Nephron (organoid): ENCODE results near the gene COL4A4.

Source experiments
- H3K27ac Mint-ChIP-seq, 3 experiments: 2 replicates each; pipeline ENCODE4 v1.8.0; 2020; ENCODE audit warnings: mixed read lengths in 3 of 3, mild to moderate bottlenecking in 2 of 3, moderate library complexity in 1 of 3
- H3K27me3 Mint-ChIP-seq: 2 replicates; pipeline ENCODE4 v1.8.0; 2021; ENCODE audit warnings: low read depth, mild to moderate bottlenecking, moderate library complexity, mixed read lengths
- H3K36me3 Mint-ChIP-seq: 2 replicates; pipeline ENCODE4 v1.8.0; 2020; ENCODE audit warnings: low read depth, mixed read lengths
- H3K4me1 Mint-ChIP-seq: 2 replicates; pipeline ENCODE4 v1.8.0; 2020; ENCODE audit warnings: mixed read lengths
- H3K4me3 Mint-ChIP-seq, 3 experiments: 2 replicates each; pipeline ENCODE4 v1.8.0; 2020; ENCODE audit warnings: mild to moderate bottlenecking in 3 of 3, mixed read lengths in 3 of 3, moderate library complexity in 2 of 3
- H3K9me3 Mint-ChIP-seq: 2 replicates; pipeline ENCODE4 v1.8.0; 2020; ENCODE audit warnings: mixed read lengths
- TF ChIP-seq, protein P1 (sequence below), 3 experiments: fragments of 200-600 bp; sonication (generic); IDR thresholded peaks; one replicate each; pipeline ENCODE4 v1.5.0; 2021; ENCODE audit warnings: antibody characterized with exemption in 3 of 3; ENCODE audit not compliant: unreplicated experiment in 3 of 3

Gene COL4A4

DNA sequence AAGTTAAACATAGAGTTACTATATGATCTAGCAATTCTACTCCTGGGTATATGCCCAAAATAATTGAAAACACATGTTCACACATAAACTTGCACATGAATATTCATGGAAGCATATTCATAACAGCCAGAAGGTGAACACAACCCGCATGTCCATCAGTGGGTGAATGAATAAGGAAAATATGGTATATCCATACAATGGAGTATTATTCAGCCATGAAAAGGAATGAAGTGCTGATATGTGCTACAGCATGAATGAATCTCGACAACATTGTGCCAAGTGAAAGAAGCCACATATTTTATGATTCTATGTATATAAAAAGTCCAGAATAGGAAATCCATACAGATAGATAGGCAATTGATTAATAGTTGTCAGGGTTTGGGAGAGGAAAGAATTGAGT lies 15.9 kb downstream of the COL4A4 start:
- TF ChIP-seq, protein P1, sequence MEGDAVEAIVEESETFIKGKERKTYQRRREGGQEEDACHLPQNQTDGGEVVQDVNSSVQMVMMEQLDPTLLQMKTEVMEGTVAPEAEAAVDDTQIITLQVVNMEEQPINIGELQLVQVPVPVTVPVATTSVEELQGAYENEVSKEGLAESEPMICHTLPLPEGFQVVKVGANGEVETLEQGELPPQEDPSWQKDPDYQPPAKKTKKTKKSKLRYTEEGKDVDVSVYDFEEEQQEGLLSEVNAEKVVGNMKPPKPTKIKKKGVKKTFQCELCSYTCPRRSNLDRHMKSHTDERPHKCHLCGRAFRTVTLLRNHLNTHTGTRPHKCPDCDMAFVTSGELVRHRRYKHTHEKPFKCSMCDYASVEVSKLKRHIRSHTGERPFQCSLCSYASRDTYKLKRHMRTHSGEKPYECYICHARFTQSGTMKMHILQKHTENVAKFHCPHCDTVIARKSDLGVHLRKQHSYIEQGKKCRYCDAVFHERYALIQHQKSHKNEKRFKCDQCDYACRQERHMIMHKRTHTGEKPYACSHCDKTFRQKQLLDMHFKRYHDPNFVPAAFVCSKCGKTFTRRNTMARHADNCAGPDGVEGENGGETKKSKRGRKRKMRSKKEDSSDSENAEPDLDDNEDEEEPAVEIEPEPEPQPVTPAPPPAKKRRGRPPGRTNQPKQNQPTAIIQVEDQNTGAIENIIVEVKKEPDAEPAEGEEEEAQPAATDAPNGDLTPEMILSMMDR (IDR thresholded peaks at IDR 0.05; ENCODE audit: unreplicated experiment in 3 of 3) = no peak
- peaks cover 7% of the 10 kb centered on the region for H3K27me3 Mint-ChIP-seq
- H3K4me1 Mint-ChIP-seq = no peaks in the 10 kb centered on the region
- no peaks in the 10 kb centered on the region for H3K9me3 Mint-ChIP-seq
- H3K27ac Mint-ChIP-seq = no peak overlapping the region
- no peaks in the 10 kb centered on the region for H3K36me3 Mint-ChIP-seq
- no peak overlapping the region for H3K4me3 Mint-ChIP-seq

- no peak overlapping the region for H3K27ac Mint-ChIP-seq
- H3K9me3 Mint-ChIP-seq = no peaks in the 10 kb centered on the region
- no peak overlapping the region for H3K4me3 Mint-ChIP-seq
- TF ChIP-seq, protein P1 (IDR thresholded peaks at IDR 0.05; ENCODE audit: unreplicated experiment in 3 of 3) = no peak
- H3K27me3 Mint-ChIP-seq = peaks cover 4% of the 10 kb centered on the region
- no peaks in the 10 kb centered on the region for H3K4me1 Mint-ChIP-seq
- H3K36me3 Mint-ChIP-seq = no peaks in the 10 kb centered on the region
Observed at GRCh38 chr2:227147023-227147422, 17.0 kb downstream of the COL4A4 start.

- Mint-ChIP-seq H3K4me3 (no peak overlapping the region), H3K27ac (no peak overlapping the region), H3K4me1 (no peaks in the 10 kb centered on the region), H3K27me3 (no peaks in the 10 kb centered on the region), H3K9me3 (no peaks in the 10 kb centered on the region), H3K36me3 (no peaks in the 10 kb centered on the region)
- TF ChIP-seq, protein P1 (IDR thresholded peaks at IDR 0.05; ENCODE audit: unreplicated experiment in 3 of 3) = no peak
Observed at GRCh38 chr2:227146456-227146855, 17.5 kb downstream of the COL4A4 start.

- H3K27me3 Mint-ChIP-seq = no peaks in the 10 kb centered on the region
- no peaks in the 10 kb centered on the region for H3K9me3 Mint-ChIP-seq
- H3K27ac Mint-ChIP-seq = no peak overlapping the region
- TF ChIP-seq, protein P1 (IDR thresholded peaks at IDR 0.05; ENCODE audit: unreplicated experiment in 3 of 3) = no peak
- H3K4me3 Mint-ChIP-seq = no peak overlapping the region
- no peaks in the 10 kb centered on the region for H3K4me1 Mint-ChIP-seq
- no peaks in the 10 kb centered on the region for H3K36me3 Mint-ChIP-seq
Observed at GRCh38 chr2:227143895-227144294, 20.1 kb downstream of the COL4A4 start.

- H3K27ac Mint-ChIP-seq = no peak overlapping the region
- no peaks in the 10 kb centered on the region for H3K9me3 Mint-ChIP-seq
- no peak overlapping the region for H3K4me3 Mint-ChIP-seq
- no peaks in the 10 kb centered on the region for H3K4me1 Mint-ChIP-seq
- TF ChIP-seq, protein P1 (IDR thresholded peaks at IDR 0.05; ENCODE audit: unreplicated experiment in 3 of 3) = no peak
- H3K36me3 Mint-ChIP-seq = no peaks in the 10 kb centered on the region
- no peaks in the 10 kb centered on the region for H3K27me3 Mint-ChIP-seq
Observed at GRCh38 chr2:227141301-227141700, 22.7 kb downstream of the COL4A4 start.

- H3K36me3 Mint-ChIP-seq = no peaks in the 10 kb centered on the region
- peaks cover 4% of the 10 kb centered on the region for H3K4me1 Mint-ChIP-seq
- H3K27ac Mint-ChIP-seq = no peak overlapping the region
- TF ChIP-seq, protein P1 (IDR thresholded peaks at IDR 0.05; ENCODE audit: unreplicated experiment in 3 of 3) = no peak
- H3K27me3 Mint-ChIP-seq = peaks cover 3% of the 10 kb centered on the region
- no peak overlapping the region for H3K4me3 Mint-ChIP-seq
- H3K9me3 Mint-ChIP-seq = no peaks in the 10 kb centered on the region
Observed at GRCh38 chr2:227134591-227134990, 29.4 kb downstream of the COL4A4 start.
